SH-SY5Y (cell line): Measurements from ENCODE around the gene GPR137.

Experiments used
- GATA2 ChIP-seq: IDR thresholded peaks from 2 replicates; pipeline ENCODE4 v1.6.1; 2011; ENCODE audit warnings: mild to moderate bottlenecking, low read depth, low read length
- GATA3 ChIP-seq: IDR thresholded peaks from 2 replicates; pipeline ENCODE4 v1.6.1; 2011; ENCODE audit warnings: low read depth, mild to moderate bottlenecking, low read length, moderate library complexity

DNA sequence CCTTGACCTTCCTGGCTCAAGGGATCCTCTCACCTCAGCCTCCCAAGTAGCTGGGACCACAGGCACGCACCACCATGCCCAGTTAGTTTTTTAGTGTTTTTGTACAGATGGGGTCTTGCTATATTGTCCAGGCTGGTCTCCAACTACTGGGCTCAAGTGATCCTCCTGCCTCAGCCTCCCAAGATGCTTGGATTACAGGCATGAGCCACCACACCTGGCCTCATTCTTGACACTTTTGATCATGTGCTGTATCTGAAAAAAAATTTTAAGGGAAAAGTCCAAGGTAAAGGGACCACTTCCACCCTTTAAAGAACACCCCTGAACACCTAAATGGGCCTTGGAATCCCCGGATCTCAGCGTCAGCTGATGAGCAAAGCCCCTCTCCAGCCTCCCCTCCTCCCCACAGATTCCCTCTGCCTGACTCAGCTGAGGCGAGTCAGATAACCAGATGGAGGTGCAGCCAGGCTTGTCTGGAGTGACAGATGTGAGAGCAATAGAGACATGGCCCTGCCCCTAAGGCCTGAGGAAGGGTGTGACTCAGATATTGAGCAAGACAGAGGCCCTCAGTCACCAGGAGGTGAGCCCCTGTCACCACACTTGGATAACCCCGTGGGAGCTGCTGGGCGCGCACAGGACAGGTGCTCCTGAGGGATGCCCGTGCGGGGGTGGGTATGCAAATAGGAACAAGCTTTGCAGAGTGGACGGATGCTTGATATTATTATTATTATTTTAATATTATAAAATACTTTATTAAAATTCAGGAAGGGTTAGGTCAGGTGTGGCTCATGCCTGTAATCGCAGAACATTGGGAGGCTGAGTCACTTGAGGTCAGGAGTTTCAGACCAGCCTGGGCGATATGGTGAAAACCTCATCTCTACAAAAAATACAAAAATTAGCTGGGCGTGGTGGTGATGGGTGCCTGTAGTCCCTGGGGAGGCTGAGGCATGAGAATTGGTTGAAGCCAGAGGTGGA is 49.4 kb downstream of the GPR137 start:
- TF ChIP-seq GATA3 (no peak), GATA2 (no peak)
